SK-N-SH treated with all-trans-retinoic acid at 6 μM for 48 hours (cell line): ENCODE measurements around the gene OR51T1.
A peak's percentile ranks its signal among the peaks of the same experiment; 100 is the strongest.

Experiments
- ATAC-seq: fragments of 200-7000 bp; cut with Tn5 transposase; 3 replicates; pipeline ENCODE4 v1.9.1; 2020; ENCODE audit warnings: mild to moderate bottlenecking, moderate library complexity
- ARNTL ChIP-seq: fragments of 450-650 bp; formaldehyde crosslinking; IDR thresholded peaks from 2 replicates; pipeline ENCODE4 v1.5.0; 2020; ENCODE audit warnings: low read depth, mild to moderate bottlenecking, moderate library complexity, borderline replicate concordance
- BACH2 ChIP-seq: fragments of 250-450 bp; sonication (Bioruptor Pico); IDR thresholded peaks from 2 replicates; pipeline ENCODE4 v1.9.0; 2021; ENCODE audit warnings: mild to moderate bottlenecking, borderline replicate concordance
- CREB5 ChIP-seq: fragments of 250-450 bp; sonication (Bioruptor Pico); IDR thresholded peaks from 2 replicates; pipeline ENCODE4 v1.5.1; 2020; ENCODE audit warnings: low read depth, mild to moderate bottlenecking, moderate library complexity
- CSDC2 ChIP-seq: fragments of 250-450 bp; sonication (Bioruptor Pico); IDR thresholded peaks from 2 replicates; pipeline ENCODE4 v1.5.0; 2020; ENCODE audit warnings: mild to moderate bottlenecking, moderate library complexity
- ESRRG ChIP-seq: fragments of 250-450 bp; sonication (Bioruptor Pico); IDR thresholded peaks from 2 replicates; pipeline ENCODE4 v1.6.1; 2021; ENCODE audit warnings: mild to moderate bottlenecking
- GLIS3 ChIP-seq: fragments of 250-450 bp; sonication (Bioruptor Pico); IDR thresholded peaks from 2 replicates; pipeline ENCODE4 v1.5.0; 2020; ENCODE audit warnings: mild to moderate bottlenecking, moderate library complexity
- ISL1 ChIP-seq: fragments of 250-450 bp; sonication (Bioruptor Pico); IDR thresholded peaks from 2 replicates; pipeline ENCODE4 v2.1.2; 2022; ENCODE audit warnings: mild to moderate bottlenecking, moderate library complexity
- OSR1 ChIP-seq: fragments of 250-450 bp; sonication (Bioruptor Pico); IDR thresholded peaks from 2 replicates; pipeline ENCODE4 v1.8.0; 2022; ENCODE audit warnings: moderate library complexity, mild to moderate bottlenecking, inconsistent platforms
- PATZ1 ChIP-seq: fragments of 250-450 bp; sonication (Bioruptor Pico); IDR thresholded peaks from 2 replicates; pipeline ENCODE4 v1.8.0; 2020; ENCODE audit warnings: mild to moderate bottlenecking, moderate library complexity, borderline replicate concordance
- POU6F1 ChIP-seq: fragments of 250-450 bp; sonication (Bioruptor Pico); IDR thresholded peaks from 2 replicates; pipeline ENCODE4 v1.8.0; 2021; ENCODE audit warnings: low read depth, mild to moderate bottlenecking, moderate library complexity, borderline replicate concordance
- PPARA ChIP-seq: fragments of 250-450 bp; sonication (Bioruptor Pico); IDR thresholded peaks from 2 replicates; pipeline ENCODE4 v1.5.0; 2020; ENCODE audit warnings: mild to moderate bottlenecking, borderline replicate concordance
- RARB ChIP-seq: fragments of 250-450 bp; sonication (Bioruptor Pico); IDR thresholded peaks from 2 replicates; pipeline ENCODE4 v1.8.0; 2021; ENCODE audit warnings: mild to moderate bottlenecking, moderate library complexity
- SNAI2 ChIP-seq: fragments of 250-450 bp; sonication (Bioruptor Pico); IDR thresholded peaks from 2 replicates; pipeline ENCODE4 v1.5.0; 2020; ENCODE audit warnings: mild to moderate bottlenecking, moderate library complexity
- TCF4 ChIP-seq: fragments of 250-450 bp; sonication (Bioruptor Pico); IDR thresholded peaks from 2 replicates; pipeline ENCODE4 v1.8.0; 2021; ENCODE audit warnings: mild to moderate bottlenecking, moderate library complexity, borderline replicate concordance
- TOX ChIP-seq: fragments of 250-450 bp; sonication (Bioruptor Pico); IDR thresholded peaks from 2 replicates; pipeline ENCODE4 v1.8.0; 2021; ENCODE audit warnings: mild to moderate bottlenecking, moderate library complexity, borderline replicate concordance
- ZFP3 ChIP-seq: fragments of 250-450 bp; sonication (Bioruptor Pico); IDR thresholded peaks from 2 replicates; pipeline ENCODE4 v1.5.0; 2020; ENCODE audit warnings: mild to moderate bottlenecking, moderate library complexity
- ZFP30 ChIP-seq: fragments of 450-650 bp; formaldehyde crosslinking; IDR thresholded peaks from 2 replicates; pipeline ENCODE4 v1.5.0; 2022; ENCODE audit warnings: mild to moderate bottlenecking, moderate library complexity
- ZNF565 ChIP-seq: fragments of 450-650 bp; formaldehyde crosslinking; conservative IDR thresholded peaks from 2 replicates; pipeline ENCODE4 v1.5.0; 2020; ENCODE audit warnings: low read depth, mild to moderate bottlenecking, moderate library complexity
- ZNF70 ChIP-seq: fragments of 450-650 bp; formaldehyde crosslinking; IDR thresholded peaks from 2 replicates; pipeline ENCODE4 v1.5.0; 2020; ENCODE audit warnings: mild to moderate bottlenecking, moderate library complexity
- ZNF8 ChIP-seq: fragments of 450-650 bp; formaldehyde crosslinking; IDR thresholded peaks from 2 replicates; pipeline ENCODE4 v1.5.0; 2020; ENCODE audit warnings: mild to moderate bottlenecking, moderate library complexity
- TF ChIP-seq, protein P1 (sequence below): fragments of 250-450 bp; sonication (Bioruptor Pico); IDR thresholded peaks from 2 replicates; pipeline ENCODE4 v1.5.0; 2020; ENCODE audit warnings: mild to moderate bottlenecking, moderate library complexity
- TF ChIP-seq, protein P2 (sequence below): fragments of 250-450 bp; sonication (Bioruptor Pico); IDR thresholded peaks from 2 replicates; pipeline ENCODE4 v1.5.1; 2021; ENCODE audit warnings: mild to moderate bottlenecking, moderate library complexity

Gene OR51T1

GRCh38 chr11:4891996-4892640 is 10.4 kb downstream of the OR51T1 start:
- ATAC-seq, result peak; percentile 63
- no peak for TF ChIP-seq TCF4 (CRISPR knock-in tag)

DNA sequence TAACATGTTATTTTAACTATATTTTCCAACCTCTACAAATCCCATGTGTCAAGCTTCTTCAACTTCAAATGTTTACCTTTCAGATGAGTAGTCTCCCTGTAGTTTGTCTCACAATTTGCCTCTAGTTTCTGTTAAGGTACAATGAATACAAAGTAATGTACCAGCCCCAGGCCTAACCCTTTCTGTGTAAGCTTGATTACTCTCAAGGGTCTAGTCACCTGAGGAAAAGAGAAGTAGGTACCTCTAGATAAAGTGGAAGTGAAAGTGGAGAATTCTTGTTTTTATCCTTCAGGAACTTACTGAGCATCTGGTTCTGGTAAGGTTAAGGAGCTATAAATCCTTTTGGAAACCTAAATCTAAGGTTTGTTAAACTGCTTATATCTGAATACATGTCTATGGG is 21.8 kb downstream of the OR51T1 start, which contains the start of gene OR51A7:
TSS of gene OR51A7 (plus strand) at position 300 of the 400 bp plus-strand sequence. CDS start 3,587 bp downstream, outside the sequence.
- no peak for ATAC-seq
- no peak for TF ChIP-seq GLIS3
- TF ChIP-seq ARNTL (CRISPR knock-in tag), result no peak
- no peak for TF ChIP-seq OSR1 (CRISPR knock-in tag)
- no peak for TF ChIP-seq ZNF70 (CRISPR knock-in tag)
- no peak for TF ChIP-seq POU6F1 (CRISPR knock-in tag)
- TF ChIP-seq ZNF565 (CRISPR knock-in tag), result no peak
- TF ChIP-seq ZFP3, result no peak
- no peak for TF ChIP-seq PATZ1 (CRISPR knock-in tag)
- no peak for TF ChIP-seq SNAI2
- no peak for TF ChIP-seq CSDC2 (CRISPR knock-in tag)
- TF ChIP-seq TOX (CRISPR knock-in tag), result no peak
- TF ChIP-seq CREB5 (CRISPR knock-in tag), result no peak
- TF ChIP-seq PPARA (CRISPR knock-in tag), result no peak
- no peak for TF ChIP-seq ESRRG
- TF ChIP-seq, protein P1, sequence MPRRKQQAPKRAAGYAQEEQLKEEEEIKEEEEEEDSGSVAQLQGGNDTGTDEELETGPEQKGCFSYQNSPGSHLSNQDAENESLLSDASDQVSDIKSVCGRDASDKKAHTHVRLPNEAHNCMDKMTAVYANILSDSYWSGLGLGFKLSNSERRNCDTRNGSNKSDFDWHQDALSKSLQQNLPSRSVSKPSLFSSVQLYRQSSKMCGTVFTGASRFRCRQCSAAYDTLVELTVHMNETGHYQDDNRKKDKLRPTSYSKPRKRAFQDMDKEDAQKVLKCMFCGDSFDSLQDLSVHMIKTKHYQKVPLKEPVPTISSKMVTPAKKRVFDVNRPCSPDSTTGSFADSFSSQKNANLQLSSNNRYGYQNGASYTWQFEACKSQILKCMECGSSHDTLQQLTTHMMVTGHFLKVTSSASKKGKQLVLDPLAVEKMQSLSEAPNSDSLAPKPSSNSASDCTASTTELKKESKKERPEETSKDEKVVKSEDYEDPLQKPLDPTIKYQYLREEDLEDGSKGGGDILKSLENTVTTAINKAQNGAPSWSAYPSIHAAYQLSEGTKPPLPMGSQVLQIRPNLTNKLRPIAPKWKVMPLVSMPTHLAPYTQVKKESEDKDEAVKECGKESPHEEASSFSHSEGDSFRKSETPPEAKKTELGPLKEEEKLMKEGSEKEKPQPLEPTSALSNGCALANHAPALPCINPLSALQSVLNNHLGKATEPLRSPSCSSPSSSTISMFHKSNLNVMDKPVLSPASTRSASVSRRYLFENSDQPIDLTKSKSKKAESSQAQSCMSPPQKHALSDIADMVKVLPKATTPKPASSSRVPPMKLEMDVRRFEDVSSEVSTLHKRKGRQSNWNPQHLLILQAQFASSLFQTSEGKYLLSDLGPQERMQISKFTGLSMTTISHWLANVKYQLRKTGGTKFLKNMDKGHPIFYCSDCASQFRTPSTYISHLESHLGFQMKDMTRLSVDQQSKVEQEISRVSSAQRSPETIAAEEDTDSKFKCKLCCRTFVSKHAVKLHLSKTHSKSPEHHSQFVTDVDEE, result no peak
- TF ChIP-seq, protein P2, sequence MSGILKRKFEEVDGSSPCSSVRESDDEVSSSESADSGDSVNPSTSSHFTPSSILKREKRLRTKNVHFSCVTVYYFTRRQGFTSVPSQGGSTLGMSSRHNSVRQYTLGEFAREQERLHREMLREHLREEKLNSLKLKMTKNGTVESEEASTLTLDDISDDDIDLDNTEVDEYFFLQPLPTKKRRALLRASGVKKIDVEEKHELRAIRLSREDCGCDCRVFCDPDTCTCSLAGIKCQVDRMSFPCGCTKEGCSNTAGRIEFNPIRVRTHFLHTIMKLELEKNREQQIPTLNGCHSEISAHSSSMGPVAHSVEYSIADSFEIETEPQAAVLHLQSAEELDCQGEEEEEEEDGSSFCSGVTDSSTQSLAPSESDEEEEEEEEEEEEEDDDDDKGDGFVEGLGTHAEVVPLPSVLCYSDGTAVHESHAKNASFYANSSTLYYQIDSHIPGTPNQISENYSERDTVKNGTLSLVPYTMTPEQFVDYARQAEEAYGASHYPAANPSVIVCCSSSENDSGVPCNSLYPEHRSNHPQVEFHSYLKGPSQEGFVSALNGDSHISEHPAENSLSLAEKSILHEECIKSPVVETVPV (CRISPR knock-in tag), result no peak
- no peak for TF ChIP-seq BACH2 (CRISPR knock-in tag)
- TF ChIP-seq ZFP30 (CRISPR knock-in tag), result no peak
- TF ChIP-seq, all 23 proteins: peak for 0

GRCh38 chr11:4916581-4916980 is 34.9 kb downstream of the OR51T1 start:
- no peak for ATAC-seq
- TF ChIP-seq GLIS3 (no peak), RARB (CRISPR knock-in tag) (no peak), ZNF70 (CRISPR knock-in tag) (no peak), ZNF8 (CRISPR knock-in tag) (no peak), TCF4 (CRISPR knock-in tag) (no peak), ISL1 (CRISPR knock-in tag) (no peak), SNAI2 (no peak), OSR1 (CRISPR knock-in tag) (no peak), POU6F1 (CRISPR knock-in tag) (no peak), CSDC2 (CRISPR knock-in tag) (no peak), BACH2 (CRISPR knock-in tag) (no peak)
- TF ChIP-seq, protein P1, result no peak
- TF ChIP-seq, protein P2 (CRISPR knock-in tag), result no peak
